IgD-negative memory B cell (primary cell): Measurements from ENCODE around the gene SLC18A3. TPM values are rescaled to one million over a fixed set of nuclear protein-coding genes. Genes with fewer than 3 reads are reported as not detected.

Experiments used
- H3K27ac Mint-ChIP-seq, 3 donors: one replicate each; pipeline ENCODE4 v1.8.0; 2020 to 2022; ENCODE audit warnings: mild to moderate bottlenecking in 3 of 3, mixed read lengths in 3 of 3, moderate library complexity in 1 of 3
- H3K27me3 Mint-ChIP-seq: one replicate; pipeline ENCODE4 v1.8.0; 2021; ENCODE audit warnings: mixed read lengths
- H3K36me3 Mint-ChIP-seq: one replicate; pipeline ENCODE4 v1.8.0; 2020; ENCODE audit warnings: mild to moderate bottlenecking, mixed read lengths
- H3K4me1 Mint-ChIP-seq, 3 donors: one replicate each; pipeline ENCODE4 v1.8.0; 2020 to 2022; ENCODE audit warnings: mixed read lengths in 3 of 3, mild to moderate bottlenecking in 1 of 3
- H3K4me3 Mint-ChIP-seq, 4 donors: one replicate each; pipeline ENCODE4 v1.8.0; 2020 to 2022; ENCODE audit warnings: mild to moderate bottlenecking in 4 of 4, mixed read lengths in 4 of 4, moderate library complexity in 3 of 4
- H3K9me3 Mint-ChIP-seq, 3 donors: one replicate each; pipeline ENCODE4 v1.8.0; 2020 to 2021; ENCODE audit warnings: mixed read lengths in 3 of 3, mild to moderate bottlenecking in 1 of 3
- polyA plus RNA-seq: library from polyadenylated mRNA; unstranded; fragments of 300-500 nt; fragmentation: Illumina TruSeq; gene quantifications from one replicate; pipeline ENCODE4 v1.2.3, GENCODE V29; 2021

The SLC18A3 gene
- polyA plus RNA-seq, 1 donor from 2014 or later = not detected

- Mint-ChIP-seq H3K36me3 (no peaks in the 10 kb centered on the region), H3K27me3 (peaks cover 20% of the 10 kb centered on the region), H3K4me3 (no peak overlapping the region), H3K4me1 (peaks cover 2 to 8% (median 6%) of the 10 kb centered on the region in 3 donors), H3K27ac (no peak overlapping the region), H3K9me3 (peaks cover under 1 to 11% (median 5%) of the 10 kb centered on the region in 3 donors)
Measured at GRCh38 chr10:49654036-49654693, 44.1 kb downstream of the SLC18A3 start.

DNA sequence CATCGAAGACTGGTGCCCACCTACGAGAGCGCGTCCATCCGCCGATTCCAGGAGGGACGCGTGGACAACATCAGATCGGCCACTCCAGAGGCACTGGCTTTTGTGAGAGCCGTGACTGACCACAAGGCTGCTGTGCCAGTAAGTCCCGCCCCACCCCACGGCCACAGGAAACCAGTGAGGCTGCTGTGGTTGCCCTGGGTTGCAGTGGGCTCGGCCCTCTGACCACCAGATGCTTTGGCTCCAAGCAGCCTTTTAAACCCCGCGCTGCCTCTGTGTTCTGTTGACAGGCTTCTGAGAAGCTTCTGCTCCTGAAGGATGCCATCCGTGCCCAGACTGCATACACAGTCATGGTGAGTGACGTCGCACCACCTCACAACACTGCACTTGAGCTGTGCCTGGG is 45.0 kb downstream of the SLC18A3 start:
- peaks cover 0 to 2% (median 0%) of the 10 kb centered on the region in 3 donors for H3K4me1 Mint-ChIP-seq
- no peak overlapping the region for H3K4me3 Mint-ChIP-seq
- H3K27ac Mint-ChIP-seq = no peak overlapping the region
- peaks cover 20% of the 10 kb centered on the region for H3K27me3 Mint-ChIP-seq
- no peaks in the 10 kb centered on the region for H3K36me3 Mint-ChIP-seq
- peaks cover 4 to 14% (median 11%) of the 10 kb centered on the region in 3 donors for H3K9me3 Mint-ChIP-seq

DNA sequence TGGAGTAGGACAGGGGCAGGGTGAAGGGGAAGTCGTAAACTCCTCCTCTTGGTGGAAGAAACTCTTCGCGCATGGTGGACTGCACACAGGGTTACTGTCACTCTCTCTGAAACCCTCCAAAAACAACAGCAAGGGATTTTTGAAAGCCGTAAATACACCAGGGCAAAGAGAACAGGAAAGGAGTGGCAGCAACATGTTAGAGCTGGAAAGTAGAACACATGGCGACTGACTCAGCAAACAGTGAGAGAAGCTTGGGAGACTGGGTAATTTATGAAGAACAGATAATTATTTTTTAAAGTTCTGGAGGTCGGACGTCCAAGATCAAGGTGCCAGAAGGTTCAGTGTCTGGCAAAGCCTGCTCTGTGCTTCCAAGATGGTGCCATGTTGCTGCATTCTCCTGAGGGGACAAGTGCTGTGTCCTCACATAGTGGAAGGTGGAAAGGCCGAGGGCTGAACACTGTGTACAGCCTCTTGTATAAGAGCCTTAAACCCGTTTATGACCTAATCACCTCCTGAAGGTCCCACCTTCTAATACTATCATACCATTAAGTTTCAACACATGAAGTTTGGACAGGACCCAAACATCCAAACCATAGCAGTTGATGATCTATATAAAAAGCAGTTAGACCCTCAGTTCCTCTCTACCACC is 46.9 kb downstream of the SLC18A3 start:
- Mint-ChIP-seq H3K27ac (no peak overlapping the region), H3K27me3 (peaks cover 9% of the 10 kb centered on the region), H3K4me1 (no peaks in the 10 kb centered on the region), H3K9me3 (peaks cover 4 to 14% (median 14%) of the 10 kb centered on the region in 3 donors), H3K4me3 (no peak overlapping the region), H3K36me3 (no peaks in the 10 kb centered on the region)

GRCh38 chr10:49657606-49658005 is 47.5 kb downstream of the SLC18A3 start:
- no peaks in the 10 kb centered on the region for H3K36me3 Mint-ChIP-seq
- no peak overlapping the region for H3K27ac Mint-ChIP-seq
- H3K4me1 Mint-ChIP-seq = no peaks in the 10 kb centered on the region
- peaks cover 4 to 14% (median 14%) of the 10 kb centered on the region in 3 donors for H3K9me3 Mint-ChIP-seq
- no peak overlapping the region for H3K4me3 Mint-ChIP-seq
- peaks cover 7% of the 10 kb centered on the region for H3K27me3 Mint-ChIP-seq

- H3K4me1 Mint-ChIP-seq = no peaks in the 10 kb centered on the region
Measured at GRCh38 chr10:49661140-49661856, 51.2 kb downstream of the SLC18A3 start.

More at GRCh38 chr10:49661140-49661856, 51.2 kb downstream of the SLC18A3 start:
- no peak overlapping the region for H3K27ac Mint-ChIP-seq
- peaks cover 4 to 15% (median 14%) of the 10 kb centered on the region in 3 donors for H3K9me3 Mint-ChIP-seq
- H3K36me3 Mint-ChIP-seq = no peaks in the 10 kb centered on the region
- H3K27me3 Mint-ChIP-seq = no peaks in the 10 kb centered on the region
- H3K4me3 Mint-ChIP-seq = no peak overlapping the region

Other genes starting within 250 kb of the SLC18A3 start
- gene DRGX, start 214.2 kb upstream of the SLC18A3 start, polyA plus RNA-seq = not detected
- 12.4 TPM for gene ERCC6, start 71.2 kb upstream of the SLC18A3 start, polyA plus RNA-seq
- not detected for gene CHAT, start 3.7 kb downstream of the SLC18A3 start, polyA plus RNA-seq
- not detected for gene C10orf53, start 69.3 kb downstream of the SLC18A3 start, polyA plus RNA-seq
- gene OGDHL, start 152.0 kb downstream of the SLC18A3 start, polyA plus RNA-seq = not detected